ENCODE measurements around the gene FAH.

Gene FAH

DNA sequence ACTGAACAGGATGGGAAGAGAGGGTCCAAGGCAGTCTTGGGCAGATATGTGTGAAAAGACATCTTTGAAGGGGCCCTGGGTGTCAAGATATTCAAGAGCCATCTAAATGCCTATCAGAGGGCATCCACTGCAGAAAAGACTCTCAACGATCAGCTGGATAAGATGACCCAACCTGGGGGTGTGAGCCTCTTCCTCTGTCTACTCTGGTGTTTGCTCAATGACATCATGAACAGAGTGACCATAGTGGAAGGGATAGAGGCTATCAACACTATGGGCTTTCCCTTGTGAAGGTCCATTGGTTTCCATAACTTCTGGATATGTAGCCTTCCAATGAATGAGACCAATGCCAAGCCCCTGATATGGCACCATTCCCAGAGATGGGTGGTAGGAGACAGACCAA is 42.1 kb downstream of the FAH start:
- ATAC-seq: no peak
- TF ChIP-seq BACH2 (CRISPR knock-in tag; IDR thresholded peaks at IDR 0.05; ENCODE audit: borderline replicate concordance) (no peak), ZNF8 (CRISPR knock-in tag; IDR thresholded peaks at IDR 0.05) (no peak), RARB (CRISPR knock-in tag; IDR thresholded peaks at IDR 0.05) (no peak), ZC3H10 (CRISPR knock-in tag; IDR thresholded peaks at IDR 0.05) (no peak), PPARA (CRISPR knock-in tag; IDR thresholded peaks at IDR 0.05; ENCODE audit: borderline replicate concordance) (no peak), ESRRG (CRISPR knock-in tag; IDR thresholded peaks at IDR 0.05) (no peak), ARNTL (CRISPR knock-in tag; IDR thresholded peaks at IDR 0.05; ENCODE audit: borderline replicate concordance, low read depth) (no peak), OSR1 (CRISPR knock-in tag; IDR thresholded peaks at IDR 0.05) (no peak), GLIS3 (CRISPR knock-in tag; IDR thresholded peaks at IDR 0.05) (no peak), ZNF565 (CRISPR knock-in tag; conservative IDR thresholded peaks at IDR 0.05; ENCODE audit: low read depth) (no peak)
- TF ChIP-seq, protein P1, sequence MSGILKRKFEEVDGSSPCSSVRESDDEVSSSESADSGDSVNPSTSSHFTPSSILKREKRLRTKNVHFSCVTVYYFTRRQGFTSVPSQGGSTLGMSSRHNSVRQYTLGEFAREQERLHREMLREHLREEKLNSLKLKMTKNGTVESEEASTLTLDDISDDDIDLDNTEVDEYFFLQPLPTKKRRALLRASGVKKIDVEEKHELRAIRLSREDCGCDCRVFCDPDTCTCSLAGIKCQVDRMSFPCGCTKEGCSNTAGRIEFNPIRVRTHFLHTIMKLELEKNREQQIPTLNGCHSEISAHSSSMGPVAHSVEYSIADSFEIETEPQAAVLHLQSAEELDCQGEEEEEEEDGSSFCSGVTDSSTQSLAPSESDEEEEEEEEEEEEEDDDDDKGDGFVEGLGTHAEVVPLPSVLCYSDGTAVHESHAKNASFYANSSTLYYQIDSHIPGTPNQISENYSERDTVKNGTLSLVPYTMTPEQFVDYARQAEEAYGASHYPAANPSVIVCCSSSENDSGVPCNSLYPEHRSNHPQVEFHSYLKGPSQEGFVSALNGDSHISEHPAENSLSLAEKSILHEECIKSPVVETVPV (CRISPR knock-in tag; IDR thresholded peaks at IDR 0.05): no peak
- TF ChIP-seq, protein P2, sequence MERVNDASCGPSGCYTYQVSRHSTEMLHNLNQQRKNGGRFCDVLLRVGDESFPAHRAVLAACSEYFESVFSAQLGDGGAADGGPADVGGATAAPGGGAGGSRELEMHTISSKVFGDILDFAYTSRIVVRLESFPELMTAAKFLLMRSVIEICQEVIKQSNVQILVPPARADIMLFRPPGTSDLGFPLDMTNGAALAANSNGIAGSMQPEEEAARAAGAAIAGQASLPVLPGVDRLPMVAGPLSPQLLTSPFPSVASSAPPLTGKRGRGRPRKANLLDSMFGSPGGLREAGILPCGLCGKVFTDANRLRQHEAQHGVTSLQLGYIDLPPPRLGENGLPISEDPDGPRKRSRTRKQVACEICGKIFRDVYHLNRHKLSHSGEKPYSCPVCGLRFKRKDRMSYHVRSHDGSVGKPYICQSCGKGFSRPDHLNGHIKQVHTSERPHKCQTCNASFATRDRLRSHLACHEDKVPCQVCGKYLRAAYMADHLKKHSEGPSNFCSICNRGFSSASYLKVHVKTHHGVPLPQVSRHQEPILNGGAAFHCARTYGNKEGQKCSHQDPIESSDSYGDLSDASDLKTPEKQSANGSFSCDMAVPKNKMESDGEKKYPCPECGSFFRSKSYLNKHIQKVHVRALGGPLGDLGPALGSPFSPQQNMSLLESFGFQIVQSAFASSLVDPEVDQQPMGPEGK (CRISPR knock-in tag; IDR thresholded peaks at IDR 0.05; ENCODE audit: borderline replicate concordance): no peak

DNA sequence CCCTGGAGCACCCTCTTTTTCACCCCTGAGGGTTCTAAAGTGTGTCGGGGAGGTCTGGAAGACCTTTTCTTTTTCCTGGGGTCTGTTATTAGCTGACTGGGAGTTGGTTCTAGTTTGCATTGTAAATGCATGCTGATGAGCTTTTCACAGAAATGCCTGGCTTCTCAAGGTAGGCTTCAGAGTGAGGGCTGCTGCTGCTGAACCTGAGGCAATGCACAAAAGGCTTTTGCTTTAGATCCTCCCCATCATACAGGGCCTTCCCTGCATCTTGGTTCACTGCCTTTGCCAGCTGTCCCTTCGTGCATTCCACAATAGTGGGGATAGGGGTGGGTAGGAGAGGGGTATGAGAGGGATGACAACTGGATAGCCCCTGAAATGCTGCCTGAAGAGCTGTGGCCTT is 46.6 kb downstream of the FAH start:
- TF ChIP-seq, protein P2 (CRISPR knock-in tag; IDR thresholded peaks at IDR 0.05; ENCODE audit: borderline replicate concordance): no peak
- no peak for TF ChIP-seq ESRRG (CRISPR knock-in tag; IDR thresholded peaks at IDR 0.05)
- no peak for ATAC-seq

DNA sequence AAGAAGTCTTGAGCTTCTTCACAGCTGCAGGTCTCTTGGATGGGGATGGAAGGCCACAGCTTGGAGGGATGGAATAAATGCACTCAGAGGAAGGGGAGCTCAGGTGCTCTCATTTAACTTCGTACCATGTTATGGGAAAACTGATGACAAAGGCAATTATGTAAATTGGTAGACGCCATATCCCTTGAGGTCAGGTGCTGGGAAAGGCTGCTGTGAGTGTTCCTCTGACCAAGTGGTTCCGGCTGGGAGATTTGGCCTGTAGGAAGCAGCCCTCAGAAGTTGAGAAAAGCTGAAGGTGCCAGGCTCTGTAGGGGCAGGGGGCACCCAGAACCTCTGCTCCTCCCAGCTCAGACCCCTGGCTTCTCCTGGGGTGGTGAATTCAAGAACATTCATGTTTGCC is 47.1 kb downstream of the FAH start:
- no peak for ATAC-seq
- no peak for TF ChIP-seq CSDC2 (CRISPR knock-in tag; IDR thresholded peaks at IDR 0.05)
- TF ChIP-seq TOX (CRISPR knock-in tag; IDR thresholded peaks at IDR 0.05; ENCODE audit: borderline replicate concordance): no peak
- TF ChIP-seq, protein P3, sequence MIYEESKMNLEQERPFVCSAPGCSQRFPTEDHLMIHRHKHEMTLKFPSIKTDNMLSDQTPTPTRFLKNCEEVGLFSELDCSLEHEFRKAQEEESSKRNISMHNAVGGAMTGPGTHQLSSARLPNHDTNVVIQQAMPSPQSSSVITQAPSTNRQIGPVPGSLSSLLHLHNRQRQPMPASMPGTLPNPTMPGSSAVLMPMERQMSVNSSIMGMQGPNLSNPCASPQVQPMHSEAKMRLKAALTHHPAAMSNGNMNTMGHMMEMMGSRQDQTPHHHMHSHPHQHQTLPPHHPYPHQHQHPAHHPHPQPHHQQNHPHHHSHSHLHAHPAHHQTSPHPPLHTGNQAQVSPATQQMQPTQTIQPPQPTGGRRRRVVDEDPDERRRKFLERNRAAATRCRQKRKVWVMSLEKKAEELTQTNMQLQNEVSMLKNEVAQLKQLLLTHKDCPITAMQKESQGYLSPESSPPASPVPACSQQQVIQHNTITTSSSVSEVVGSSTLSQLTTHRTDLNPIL (CRISPR knock-in tag; IDR thresholded peaks at IDR 0.05; ENCODE audit: low read depth): no peak
- TF ChIP-seq ZNF8 (CRISPR knock-in tag; IDR thresholded peaks at IDR 0.05): no peak
- no peak for TF ChIP-seq ZNF70 (CRISPR knock-in tag; IDR thresholded peaks at IDR 0.05)
- TF ChIP-seq ZNF565 (CRISPR knock-in tag; conservative IDR thresholded peaks at IDR 0.05; ENCODE audit: low read depth): no peak
- no peak for TF ChIP-seq OSR1 (CRISPR knock-in tag; IDR thresholded peaks at IDR 0.05)
- no peak for TF ChIP-seq BACH2 (CRISPR knock-in tag; IDR thresholded peaks at IDR 0.05; ENCODE audit: borderline replicate concordance)
- no peak for TF ChIP-seq ARNTL (CRISPR knock-in tag; IDR thresholded peaks at IDR 0.05; ENCODE audit: borderline replicate concordance, low read depth)
- TF ChIP-seq, protein P4, sequence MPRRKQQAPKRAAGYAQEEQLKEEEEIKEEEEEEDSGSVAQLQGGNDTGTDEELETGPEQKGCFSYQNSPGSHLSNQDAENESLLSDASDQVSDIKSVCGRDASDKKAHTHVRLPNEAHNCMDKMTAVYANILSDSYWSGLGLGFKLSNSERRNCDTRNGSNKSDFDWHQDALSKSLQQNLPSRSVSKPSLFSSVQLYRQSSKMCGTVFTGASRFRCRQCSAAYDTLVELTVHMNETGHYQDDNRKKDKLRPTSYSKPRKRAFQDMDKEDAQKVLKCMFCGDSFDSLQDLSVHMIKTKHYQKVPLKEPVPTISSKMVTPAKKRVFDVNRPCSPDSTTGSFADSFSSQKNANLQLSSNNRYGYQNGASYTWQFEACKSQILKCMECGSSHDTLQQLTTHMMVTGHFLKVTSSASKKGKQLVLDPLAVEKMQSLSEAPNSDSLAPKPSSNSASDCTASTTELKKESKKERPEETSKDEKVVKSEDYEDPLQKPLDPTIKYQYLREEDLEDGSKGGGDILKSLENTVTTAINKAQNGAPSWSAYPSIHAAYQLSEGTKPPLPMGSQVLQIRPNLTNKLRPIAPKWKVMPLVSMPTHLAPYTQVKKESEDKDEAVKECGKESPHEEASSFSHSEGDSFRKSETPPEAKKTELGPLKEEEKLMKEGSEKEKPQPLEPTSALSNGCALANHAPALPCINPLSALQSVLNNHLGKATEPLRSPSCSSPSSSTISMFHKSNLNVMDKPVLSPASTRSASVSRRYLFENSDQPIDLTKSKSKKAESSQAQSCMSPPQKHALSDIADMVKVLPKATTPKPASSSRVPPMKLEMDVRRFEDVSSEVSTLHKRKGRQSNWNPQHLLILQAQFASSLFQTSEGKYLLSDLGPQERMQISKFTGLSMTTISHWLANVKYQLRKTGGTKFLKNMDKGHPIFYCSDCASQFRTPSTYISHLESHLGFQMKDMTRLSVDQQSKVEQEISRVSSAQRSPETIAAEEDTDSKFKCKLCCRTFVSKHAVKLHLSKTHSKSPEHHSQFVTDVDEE (CRISPR knock-in tag; IDR thresholded peaks at IDR 0.05): no peak
- no peak for TF ChIP-seq SNAI2 (CRISPR knock-in tag; IDR thresholded peaks at IDR 0.05)
- no peak for TF ChIP-seq ISL1 (CRISPR knock-in tag; IDR thresholded peaks at IDR 0.05)
- no peak for TF ChIP-seq GLIS3 (CRISPR knock-in tag; IDR thresholded peaks at IDR 0.05)
- no peak for TF ChIP-seq TCF4 (CRISPR knock-in tag; IDR thresholded peaks at IDR 0.05; ENCODE audit: borderline replicate concordance)
- TF ChIP-seq, protein P2 (CRISPR knock-in tag; IDR thresholded peaks at IDR 0.05; ENCODE audit: borderline replicate concordance): no peak
